ENCODE measurements around the gene RAPH1. TPM values are rescaled to one million over a fixed set of nuclear protein-coding genes. Genes with fewer than 3 reads are reported as not detected.

RAPH1 gene
- total RNA-seq, 1 experiment from 2014 or later: 31.4 TPM

DNA sequence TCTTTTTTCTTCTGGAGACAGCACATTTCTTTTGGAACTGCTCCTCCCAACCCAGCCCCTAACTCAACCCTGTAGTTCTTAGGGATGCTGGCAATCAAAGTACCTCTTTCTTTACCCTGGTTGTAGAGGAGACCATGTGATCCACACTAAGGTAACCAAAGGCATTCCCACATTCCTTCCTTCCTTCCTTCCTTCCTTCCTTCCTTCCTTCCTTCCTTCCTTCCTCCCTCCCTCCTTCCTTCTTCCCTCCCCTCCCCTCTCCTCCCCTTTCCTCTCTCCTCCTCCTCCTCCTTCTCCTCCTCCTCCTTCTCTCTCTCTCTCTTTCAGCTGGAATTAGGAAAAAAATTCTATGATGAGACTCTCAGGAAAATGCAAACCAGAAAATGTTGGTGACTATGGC is 13.8 kb upstream of the RAPH1 start:
- in situ Hi-C loops (cut with HindIII; ENCODE audit: low pct_unique_long_range_greater_than_20kb, low sequenced_read_pairs): no loop called here
- ChIA-PET CTCF (no interaction called here), POLR2A (interaction anchor here (0.6 kb wide), 1 partner anchor 118 kb away, joined by 8 read pairs; no protein-coding TSS in a partner anchor)
- Histone ChIP-seq H3K27me3 (ENCODE audit: control insufficient read depth, insufficient read depth, low read length) (peaks cover 4% of the 10 kb centered on the region; the same call in 1 of the 2 replicates), H3K36me3 (ENCODE audit: control insufficient read depth, insufficient read depth, low read length) (no peaks in the 10 kb centered on the region), H3K9me3 (ENCODE audit: control insufficient read depth, insufficient read depth, low read depth, low read length) (no peaks in the 10 kb centered on the region), H3K27ac (ENCODE audit: low read length) (no peak overlapping the region), H3K4me1 (ENCODE audit: control insufficient read depth, insufficient read depth, low read length) (no peaks in the 10 kb centered on the region), H3K4me3 (ENCODE audit: low read depth in 2 of 2, low read length in 2 of 2) (no peak overlapping the region)
- DNase-seq (ENCODE audit: low read depth, low spot score): no peak
- BruUV-seq (replicated peaks): no TSS peak
- no peak for ATAC-seq
- TF ChIP-seq, protein P1, sequence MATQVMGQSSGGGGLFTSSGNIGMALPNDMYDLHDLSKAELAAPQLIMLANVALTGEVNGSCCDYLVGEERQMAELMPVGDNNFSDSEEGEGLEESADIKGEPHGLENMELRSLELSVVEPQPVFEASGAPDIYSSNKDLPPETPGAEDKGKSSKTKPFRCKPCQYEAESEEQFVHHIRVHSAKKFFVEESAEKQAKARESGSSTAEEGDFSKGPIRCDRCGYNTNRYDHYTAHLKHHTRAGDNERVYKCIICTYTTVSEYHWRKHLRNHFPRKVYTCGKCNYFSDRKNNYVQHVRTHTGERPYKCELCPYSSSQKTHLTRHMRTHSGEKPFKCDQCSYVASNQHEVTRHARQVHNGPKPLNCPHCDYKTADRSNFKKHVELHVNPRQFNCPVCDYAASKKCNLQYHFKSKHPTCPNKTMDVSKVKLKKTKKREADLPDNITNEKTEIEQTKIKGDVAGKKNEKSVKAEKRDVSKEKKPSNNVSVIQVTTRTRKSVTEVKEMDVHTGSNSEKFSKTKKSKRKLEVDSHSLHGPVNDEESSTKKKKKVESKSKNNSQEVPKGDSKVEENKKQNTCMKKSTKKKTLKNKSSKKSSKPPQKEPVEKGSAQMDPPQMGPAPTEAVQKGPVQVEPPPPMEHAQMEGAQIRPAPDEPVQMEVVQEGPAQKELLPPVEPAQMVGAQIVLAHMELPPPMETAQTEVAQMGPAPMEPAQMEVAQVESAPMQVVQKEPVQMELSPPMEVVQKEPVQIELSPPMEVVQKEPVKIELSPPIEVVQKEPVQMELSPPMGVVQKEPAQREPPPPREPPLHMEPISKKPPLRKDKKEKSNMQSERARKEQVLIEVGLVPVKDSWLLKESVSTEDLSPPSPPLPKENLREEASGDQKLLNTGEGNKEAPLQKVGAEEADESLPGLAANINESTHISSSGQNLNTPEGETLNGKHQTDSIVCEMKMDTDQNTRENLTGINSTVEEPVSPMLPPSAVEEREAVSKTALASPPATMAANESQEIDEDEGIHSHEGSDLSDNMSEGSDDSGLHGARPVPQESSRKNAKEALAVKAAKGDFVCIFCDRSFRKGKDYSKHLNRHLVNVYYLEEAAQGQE (IDR thresholded peaks at IDR 0.05; ENCODE audit: insufficient read depth in 1 of 2, low read depth in 2 of 2, low read length in 1 of 2): no peak
- no peak for TF ChIP-seq SIN3A (IDR thresholded peaks at IDR 0.05; ENCODE audit: borderline replicate concordance, insufficient read depth, low read depth, low read length)
- TF ChIP-seq, protein P2, sequence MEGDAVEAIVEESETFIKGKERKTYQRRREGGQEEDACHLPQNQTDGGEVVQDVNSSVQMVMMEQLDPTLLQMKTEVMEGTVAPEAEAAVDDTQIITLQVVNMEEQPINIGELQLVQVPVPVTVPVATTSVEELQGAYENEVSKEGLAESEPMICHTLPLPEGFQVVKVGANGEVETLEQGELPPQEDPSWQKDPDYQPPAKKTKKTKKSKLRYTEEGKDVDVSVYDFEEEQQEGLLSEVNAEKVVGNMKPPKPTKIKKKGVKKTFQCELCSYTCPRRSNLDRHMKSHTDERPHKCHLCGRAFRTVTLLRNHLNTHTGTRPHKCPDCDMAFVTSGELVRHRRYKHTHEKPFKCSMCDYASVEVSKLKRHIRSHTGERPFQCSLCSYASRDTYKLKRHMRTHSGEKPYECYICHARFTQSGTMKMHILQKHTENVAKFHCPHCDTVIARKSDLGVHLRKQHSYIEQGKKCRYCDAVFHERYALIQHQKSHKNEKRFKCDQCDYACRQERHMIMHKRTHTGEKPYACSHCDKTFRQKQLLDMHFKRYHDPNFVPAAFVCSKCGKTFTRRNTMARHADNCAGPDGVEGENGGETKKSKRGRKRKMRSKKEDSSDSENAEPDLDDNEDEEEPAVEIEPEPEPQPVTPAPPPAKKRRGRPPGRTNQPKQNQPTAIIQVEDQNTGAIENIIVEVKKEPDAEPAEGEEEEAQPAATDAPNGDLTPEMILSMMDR (IDR thresholded peaks at IDR 0.05): no peak
- TF ChIP-seq POLR2AphosphoS5 (IDR thresholded peaks at IDR 0.05; ENCODE audit: low read depth, low read length): no peak
- no peak for TF ChIP-seq TCF7L2 (IDR thresholded peaks at IDR 0.05; ENCODE audit: low read depth, low read length)
- intact Hi-C loops (cut with micrococcal nuclease; ENCODE audit: unreplicated experiment): no loop called here

DNA sequence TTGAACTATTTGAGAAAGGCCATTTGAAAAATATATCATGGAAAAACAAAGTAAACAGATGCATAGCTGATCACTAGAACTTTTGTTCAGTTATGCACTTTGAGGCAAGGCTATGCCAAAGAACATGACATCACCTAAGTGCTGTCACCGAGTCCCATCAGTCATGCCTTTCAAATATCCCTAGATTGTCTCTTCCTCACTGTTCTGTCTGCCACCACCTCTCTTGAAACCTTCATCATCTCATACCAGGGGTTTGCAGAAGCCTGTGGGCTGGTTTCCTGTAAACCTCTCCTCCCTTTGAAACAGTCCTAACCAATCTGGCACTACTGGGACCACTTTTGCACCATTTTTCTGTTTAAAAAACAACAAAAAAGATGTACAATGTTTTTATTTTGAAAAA is 12.3 kb upstream of the RAPH1 start:
- no peak overlapping the region for H3K4me3 ChIP-seq (ENCODE audit: low read depth in 2 of 2, low read length in 2 of 2)
- CTCF ChIA-PET: no interaction called here
- TF ChIP-seq, protein P2 (IDR thresholded peaks at IDR 0.05): no peak
- TF ChIP-seq TCF7L2 (IDR thresholded peaks at IDR 0.05; ENCODE audit: low read depth, low read length) (no peak), POLR2AphosphoS5 (IDR thresholded peaks at IDR 0.05; ENCODE audit: low read depth, low read length) (no peak), SIN3A (IDR thresholded peaks at IDR 0.05; ENCODE audit: borderline replicate concordance, insufficient read depth, low read depth, low read length) (no peak)
- TF ChIP-seq, protein P1 (IDR thresholded peaks at IDR 0.05; ENCODE audit: insufficient read depth in 1 of 2, low read depth in 2 of 2, low read length in 1 of 2): no peak
- H3K4me1 ChIP-seq (ENCODE audit: control insufficient read depth, insufficient read depth, low read length): no peaks in the 10 kb centered on the region
- ATAC-seq (no peak), DNase-seq (ENCODE audit: low read depth, low spot score) (no peak)
- intact Hi-C loops (cut with micrococcal nuclease; ENCODE audit: unreplicated experiment) (no loop called here), in situ Hi-C loops (cut with HindIII; ENCODE audit: low pct_unique_long_range_greater_than_20kb, low sequenced_read_pairs) (no loop called here)
- H3K36me3 ChIP-seq (ENCODE audit: control insufficient read depth, insufficient read depth, low read length): no peaks in the 10 kb centered on the region
- H3K27ac ChIP-seq (ENCODE audit: low read length): no peak overlapping the region
- no TSS peak for BruUV-seq (replicated peaks)
- no peaks in the 10 kb centered on the region for H3K9me3 ChIP-seq (ENCODE audit: control insufficient read depth, insufficient read depth, low read depth, low read length)
- POLR2A ChIA-PET: no interaction called here
- peaks cover 4% of the 10 kb centered on the region; the same call in 1 of the 2 replicates for H3K27me3 ChIP-seq (ENCODE audit: control insufficient read depth, insufficient read depth, low read length)

Measured in Panc1 (cell line).